B cell (primary cell): Measurements from ENCODE around the gene RBM4B. TPM values are rescaled to one million over a fixed set of nuclear protein-coding genes. Genes with fewer than 3 reads are reported as not detected.

ENCODE experiments used
- ATAC-seq: fragments of 200-7000 bp; cut with Tn5 transposase; one replicate; pipeline ENCODE4 v1.10.0; 2021; ENCODE audit warnings: low read depth, mild to moderate bottlenecking, moderate number of reproducible peaks, moderate library complexity
- CTCF ChIA-PET: fragments of 350-600 bp; sonication (Branson Sonifier 250); formaldehyde crosslinking; loops from one replicate; lab custom pipeline; 2021; ENCODE audit warnings: antibody characterized with exemption, inconsistent platforms; lab: Charles Lee
- POLR2A ChIA-PET: fragments of 350-600 bp; sonication (Branson Sonifier 250); formaldehyde crosslinking; loops from one replicate; lab custom pipeline; 2021; ENCODE audit warnings: antibody characterized with exemption; lab: Charles Lee
- DNase-seq: peaks from one replicate; pipeline ENCODE4 v3.0.0; 2013
- H2AFZ ChIP-seq: 2 replicates; pipeline ENCODE4 v1.6.1; 2012; ENCODE audit warnings: mild to moderate bottlenecking, low read depth, low read length; ENCODE audit not compliant: insufficient read depth, poor library complexity, severe bottlenecking
- H3K27ac ChIP-seq, 2 donors: 1 replicate in 1 of 2; 2 replicates in 1 of 2; pipeline ENCODE4 v1.5.1; 2012 to 2013; ENCODE audit warnings: low read length in 2 of 2, mild to moderate bottlenecking in 2 of 2, moderate library complexity in 1 of 2
- H3K27me3 ChIP-seq, 4 experiments: fragments of 200-600 bp in 1 of 4; sonication (generic) in 1 of 4; replicated peaks in 1 of 4; 1 replicate in 2 of 4; 2 replicates in 2 of 4; pipeline versions ENCODE4 v1.6.1 to v1.7.0; 2013 to 2016; ENCODE audit warnings: low read length in 3 of 4, mild to moderate bottlenecking in 2 of 4, mixed read lengths in 1 of 4, moderate library complexity in 1 of 4; ENCODE audit not compliant: insufficient read depth in 4 of 4, control insufficient read depth in 3 of 4; ENCODE audit errors: control extremely low read depth in 1 of 4
- H3K36me3 ChIP-seq, 2 experiments: replicated peaks in 1 of 2; 1 replicate in 1 of 2; 2 replicates in 1 of 2; pipeline versions ENCODE4 v1.6.1 to v1.7.1; 2013; ENCODE audit warnings: low read length in 1 of 2; ENCODE audit not compliant: insufficient read depth in 2 of 2, control insufficient read depth in 1 of 2; ENCODE audit errors: control extremely low read depth in 1 of 2, extremely low read depth in 1 of 2
- H3K4me1 ChIP-seq, 2 donors: fragments of 200-600 bp in 1 of 2; sonication (generic) in 1 of 2; 1 replicate in 1 of 2; 2 replicates in 1 of 2; pipeline versions ENCODE4 v1.5.1 to v1.6.1; 2013 to 2017; ENCODE audit warnings: low read length in 2 of 2; ENCODE audit not compliant: control insufficient read depth in 2 of 2, insufficient read depth in 2 of 2
- H3K4me2 ChIP-seq: replicated peaks from 2 replicates; pipeline ENCODE3; 2012; ENCODE audit warnings: mild to moderate bottlenecking, low read depth, low read length; ENCODE audit not compliant: poor library complexity, severe bottlenecking
- H3K4me3 ChIP-seq, 5 experiments: fragments of 200-600 bp in 1 of 5; sonication (generic) in 1 of 5; 1 replicate in 3 of 5; 2 replicates in 2 of 5; pipeline versions ENCODE4 v1.5.1 to v1.7.0; 2011 to 2016; ENCODE audit warnings: low read length in 4 of 5, mild to moderate bottlenecking in 4 of 5, low read depth in 2 of 5, control low read depth in 1 of 5, moderate library complexity in 1 of 5; ENCODE audit not compliant: insufficient read depth in 1 of 5; ENCODE audit errors: control extremely low read depth in 1 of 5, extremely low read depth in 1 of 5
- H3K79me2 ChIP-seq: fragments of 200-600 bp; sonication (generic); one replicate; pipeline ENCODE4 v1.6.0; 2016; ENCODE audit warnings: low read length; ENCODE audit not compliant: control insufficient read depth, insufficient read depth
- H3K9ac ChIP-seq: fragments of 200-600 bp; sonication (generic); 2 replicates; pipeline ENCODE4 v1.6.1; 2017; ENCODE audit warnings: mild to moderate bottlenecking, low read length, moderate library complexity
- H3K9me3 ChIP-seq, 3 donors: one replicate each; pipeline versions ENCODE4 v1.6.1 to v1.7.1; 2013; ENCODE audit warnings: low read length in 2 of 3; ENCODE audit not compliant: control insufficient read depth in 2 of 3, insufficient read depth in 1 of 3; ENCODE audit errors: control extremely low read depth in 1 of 3
- H4K20me1 ChIP-seq: 2 replicates; pipeline ENCODE4 v1.6.0; 2012; ENCODE audit warnings: mild to moderate bottlenecking, low read length; ENCODE audit not compliant: insufficient read depth, control insufficient read depth, poor library complexity, severe bottlenecking
- H3K27ac Mint-ChIP-seq: one replicate; pipeline ENCODE4 v1.8.0; 2021; ENCODE audit warnings: mixed read lengths
- H3K27me3 Mint-ChIP-seq: one replicate; pipeline ENCODE4 v1.8.0; 2021; ENCODE audit warnings: mixed read lengths
- H3K4me1 Mint-ChIP-seq: one replicate; pipeline ENCODE4 v1.8.0; 2021; ENCODE audit warnings: mixed read lengths
- H3K4me3 Mint-ChIP-seq: one replicate; pipeline ENCODE4 v1.8.0; 2021; ENCODE audit warnings: mixed read lengths
- H3K9me3 Mint-ChIP-seq: one replicate; pipeline ENCODE4 v1.8.0; 2022; ENCODE audit warnings: mixed read lengths; ENCODE audit not compliant: insufficient read depth
- CTCF ChIP-seq: fragments of 200-600 bp; IDR thresholded peaks from one replicate; pipeline ENCODE4 v1.8.0; 2022; ENCODE audit warnings: antibody characterized with exemption, mild to moderate bottlenecking
- EZH2 ChIP-seq: IDR thresholded peaks from 2 replicates; pipeline ENCODE4 v1.6.1; 2012; ENCODE audit warnings: borderline replicate concordance, low read depth, mild to moderate bottlenecking, moderate library complexity, low read length; ENCODE audit not compliant: insufficient read depth, poor library complexity, severe bottlenecking
- WGBS: methylation state at CpG from one replicate; pipeline ENCODE4 v1.1.5; 2013; ENCODE audit warnings: missing lambda C conversion rate; ENCODE audit not compliant: insufficient coverage; 5-methylcytosine and 5-hydroxymethylcytosine counted together
- intact Hi-C: fragments of 100-400 bp; cut with micrococcal nuclease; formaldehyde crosslinking; loops from one replicate; pipeline ENCODE4 v1.10.0; 2022
- polyA plus RNA-seq: library from polyadenylated mRNA; depleted of rRNA; stranded (reverse); fragments of >200 nt; gene quantifications from 2 replicates; pipeline ENCODE4 v1.2.3, GENCODE V29; 2012
- total RNA-seq, 2 donors: library from RNA; stranded (reverse); fragments of 120-200 nt in 1 of 2; gene quantifications; 1 replicate in 1 of 2; 2 replicates in 1 of 2; pipeline versions ENCODE4 v1.2.3 to v1.2.4, GENCODE V29; 2013 to 2022

The RBM4B gene
- total and polyA plus RNA-seq, 2 donors (not counting 1 experiment from before 2014, with no cell fraction given) = 33.2 to 61.3 TPM

- WGBS = 8% methylated on average over 20 of the region's 27 CpGs
- H3K9ac ChIP-seq = peak overlapping the region; percentile 89
- H3K9me3 Mint-ChIP-seq = no peaks in the 10 kb centered on the region
- ChIA-PET CTCF (interaction anchor here (0.6 to 8.0 kb wide), 24 partner anchors 17 to 291 kb away, joined by 3 to 301 read pairs (median 14); partner anchors contain the start of genes ACTN3, BBS1, CCDC87 and CCS), POLR2A (interaction anchor here (0.5 to 3.1 kb wide), 23 partner anchors 12 to 269 kb away, joined by 3 to 49 read pairs (median 8); partner anchors contain the start of genes CCDC87, CCS, DPP3 and MRPL11)
- no peaks in the 10 kb centered on the region for H3K27me3 ChIP-seq
- H3K27ac Mint-ChIP-seq = peak overlapping the region; percentile 99
- H3K4me3 Mint-ChIP-seq = peak overlapping the region; percentile 99
- no peak for DNase-seq
- peak overlapping the region; percentile 86 to 95 (median 89) for H3K4me3 ChIP-seq
- TF ChIP-seq EZH2 (no peak), CTCF (no peak)
- peak overlapping the region; percentile 97 for H3K4me2 ChIP-seq
- peak overlapping the region; percentile 91 to 99 for H3K27ac ChIP-seq
- peaks cover 53% of the 10 kb centered on the region for H3K79me2 ChIP-seq
- peak overlapping the region; percentile 96 for H2AFZ ChIP-seq
- H3K27me3 Mint-ChIP-seq = no peaks in the 10 kb centered on the region
- no peaks in the 10 kb centered on the region for H3K9me3 ChIP-seq
- H3K4me1 ChIP-seq = peaks cover 24 to 35% of the 10 kb centered on the region in 2 donors
- ATAC-seq = no peak
- peaks cover 17% of the 10 kb centered on the region for H4K20me1 ChIP-seq
- H3K36me3 ChIP-seq = no peaks in the 10 kb centered on the region
- intact Hi-C loops = loop anchor here (1.0 to 5.0 kb wide), 4 partner anchors 18 to 210 kb away; partner anchors contain the start of genes PELI3, RBM14 and RBM4
- peaks cover 33% of the 10 kb centered on the region for H3K4me1 Mint-ChIP-seq
Observed at GRCh38 chr11:66676931-66677598, 622 bp downstream of the RBM4B start.
